Spleen (tissue), 11 donors: ENCODE results near the gene DNAJB6. TPM values are rescaled to one million over a fixed set of nuclear protein-coding genes. Genes with fewer than 3 reads are reported as not detected.

Experiments
- DNase-seq: peaks from one replicate; pipeline ENCODE4 v3.0.0-alpha.2; 2020
- H3K27ac ChIP-seq, 8 donors: fragments of 200-600 bp; sonication (generic) in 7 of 8; 1 replicate in 4 of 8; 2 replicates in 4 of 8; pipeline versions ENCODE4 v1.5.0 to v1.8.0; 2016 to 2021; ENCODE audit warnings: inconsistent platforms in 4 of 8, mild to moderate bottlenecking in 4 of 8, moderate library complexity in 1 of 8
- H3K27me3 ChIP-seq, 7 donors: fragments of 200-600 bp; sonication (generic) in 6 of 7; replicated peaks in 1 of 7; 1 replicate in 4 of 7; 2 replicates in 3 of 7; pipeline versions ENCODE4 v1.5.0 to v1.8.0; 2016 to 2021; ENCODE audit warnings: inconsistent platforms in 3 of 7, mild to moderate bottlenecking in 1 of 7
- H3K36me3 ChIP-seq, 6 donors: fragments of 200-600 bp; sonication (generic) in 5 of 6; 1 replicate in 4 of 6; 2 replicates in 2 of 6; pipeline versions ENCODE4 v1.5.0 to v1.8.0; 2016 to 2021; ENCODE audit warnings: inconsistent platforms in 2 of 6
- H3K4me1 ChIP-seq, 6 donors: fragments of 200-600 bp; sonication (generic) in 5 of 6; 1 replicate in 3 of 6; 2 replicates in 3 of 6; pipeline versions ENCODE4 v1.5.0 to v1.8.0; 2016 to 2021; ENCODE audit warnings: inconsistent platforms in 3 of 6
- H3K4me3 ChIP-seq, 8 donors: fragments of 200-600 bp; sonication (generic) in 7 of 8; 1 replicate in 4 of 8; 2 replicates in 4 of 8; pipeline versions ENCODE4 v1.5.0 to v1.8.0; 2016 to 2021; ENCODE audit warnings: inconsistent platforms in 4 of 8, mild to moderate bottlenecking in 4 of 8, moderate library complexity in 2 of 8
- H3K9me3 ChIP-seq, 8 donors: fragments of 200-600 bp; sonication (generic) in 7 of 8; 1 replicate in 4 of 8; 2 replicates in 4 of 8; pipeline versions ENCODE4 v1.5.0 to v1.8.0; 2016 to 2021; ENCODE audit warnings: inconsistent platforms in 4 of 8
- CTCF ChIP-seq, 11 experiments: fragments of 200-600 bp in 7 of 11; fragments of 450-650 bp in 4 of 11; sonication (generic) in 4 of 11; IDR thresholded peaks in 8 of 11; conservative IDR thresholded peaks in 3 of 11; 1 replicate in 7 of 11; 2 replicates in 4 of 11; pipeline versions ENCODE4 v1.4.0 to v1.8.0; 2016 to 2021; ENCODE audit warnings: antibody characterized with exemption in 11 of 11, inconsistent platforms in 4 of 11, mild to moderate bottlenecking in 1 of 11
- POLR2A ChIP-seq, 3 donors: fragments of 450-650 bp; IDR thresholded peaks; one replicate each; pipeline ENCODE4 v1.5.1; 2017; ENCODE audit warnings: antibody characterized with exemption in 3 of 3, mild to moderate bottlenecking in 1 of 3
- POLR2AphosphoS5 ChIP-seq, 3 donors: sonication (generic); formaldehyde crosslinking; IDR thresholded peaks; one replicate each; pipeline ENCODE4 v1.5.1; 2017; ENCODE audit warnings: antibody characterized with exemption in 3 of 3
- WGBS, 5 donors: extraction: QIAGEN DNeasy Blood & Tissue Kit in 3 of 5; methylation state at CpG; one replicate each; pipeline versions ENCODE4 v1.1.5 to v1.1.7; 2013 to 2018; 5-methylcytosine and 5-hydroxymethylcytosine counted together
- intact Hi-C: fragments of 100-400 bp; cut with DNase I; formaldehyde crosslinking; loops from one replicate; pipeline ENCODE4 v1.15.0; 2023; ENCODE audit warnings: low total_unique reads
- polyA plus RNA-seq, 3 donors: library from polyadenylated mRNA; stranded (reverse); fragments of 200-250 nt; gene quantifications; one replicate each; pipeline ENCODE4 v1.2.1, GENCODE V29; 2013
- total RNA-seq, 7 donors: library from RNA; depleted of rRNA in 3 of 7; stranded (reverse); fragments of >200 nt in 3 of 7; fragmentation: NEBNext Ultra II Directional in 4 of 7; extraction: Animal tissue kit (Norgen Biotek cat#: 25700) in 4 of 7; gene quantifications; one replicate each; pipeline versions ENCODE4 v1.1.0 to v1.2.1, GENCODE V29; 2016 to 2021
- donor health status: healthy with polysubstance abuse.
- donor health status: DM: no; HTN: no; CAD: no; lungs with moderate emphysema.
- donor health status: DM: no; HTN: no; CAD: no.
- donor health status: Bipolar disorder and iron deficiency.
- donor health status: healthy.
- donor health status: DM: no; HTN: no; CAD: no.
- donor health status: DM: yes; HTN: yes; CAD: no.

DNAJB6 gene
- total and polyA plus RNA-seq, 10 donors, result 37.7 to 115 (median 92.0) TPM

GRCh38 chr7:157461573-157462418 lies 125.0 kb downstream of the DNAJB6 start:
- Histone ChIP-seq H3K27me3 (peaks cover 0 to 49% (median 14%) of the 10 kb centered on the region in 7 donors), H3K27ac (no peak overlapping the region), H3K9me3 (no peaks in the 10 kb centered on the region), H3K4me1 (no peaks in the 10 kb centered on the region), H3K4me3 (no peak overlapping the region), H3K36me3 (no peaks in the 10 kb centered on the region)
- DNase-seq, result peak; percentile 53
- 55 to 71% (median 59%) methylated on average over 11 to 12 of the region's 12 CpGs for WGBS, 5 donors
- intact Hi-C loops, result no loop called here
- TF ChIP-seq POLR2AphosphoS5 (IDR thresholded peaks at IDR 0.05) (no peak), POLR2A (IDR thresholded peaks at IDR 0.05) (no peak), CTCF (IDR thresholded peaks at IDR 0.05 in 8 of 11, conservative IDR thresholded peaks at IDR 0.05 in 3 of 11) (no peak)

GRCh38 chr7:157462419-157462771 lies 125.6 kb downstream of the DNAJB6 start:
- DNase-seq, result peak; percentile 63
- Histone ChIP-seq H3K9me3 (no peaks in the 10 kb centered on the region), H3K27ac (no peak overlapping the region), H3K4me1 (no peaks in the 10 kb centered on the region), H3K4me3 (no peak overlapping the region), H3K27me3 (peaks cover 0 to 49% (median 14%) of the 10 kb centered on the region in 7 donors), H3K36me3 (no peaks in the 10 kb centered on the region)
- TF ChIP-seq POLR2AphosphoS5 (IDR thresholded peaks at IDR 0.05) (no peak), CTCF (IDR thresholded peaks at IDR 0.05 in 8 of 11, conservative IDR thresholded peaks at IDR 0.05 in 3 of 11) (no peak)
- intact Hi-C loops, result no loop called here
- 84 to 90% (median 84%) methylated on average over 20 of the region's 20 CpGs for WGBS, 5 donors

GRCh38 chr7:157462840-157463239 lies 126.0 kb downstream of the DNAJB6 start:
- Histone ChIP-seq H3K4me1 (no peaks in the 10 kb centered on the region), H3K9me3 (no peaks in the 10 kb centered on the region), H3K4me3 (no peak overlapping the region), H3K27ac (no peak overlapping the region), H3K27me3 (peaks cover 0 to 49% (median 11%) of the 10 kb centered on the region in 7 donors), H3K36me3 (no peaks in the 10 kb centered on the region)
- peak; percentile 29 for DNase-seq
- 66 to 74% (median 69%) methylated on average over 10 of the region's 10 CpGs for WGBS, 5 donors
- intact Hi-C loops, result no loop called here
- TF ChIP-seq POLR2AphosphoS5 (IDR thresholded peaks at IDR 0.05) (no peak), CTCF (IDR thresholded peaks at IDR 0.05 in 8 of 11, conservative IDR thresholded peaks at IDR 0.05 in 3 of 11) (no peak), POLR2A (IDR thresholded peaks at IDR 0.05) (no peak)

- Histone ChIP-seq H3K4me3 (no peak overlapping the region), H3K27ac (no peak overlapping the region), H3K36me3 (no peaks in the 10 kb centered on the region), H3K9me3 (no peaks in the 10 kb centered on the region), H3K27me3 (peaks cover 0 to 49% (median 11%) of the 10 kb centered on the region in 7 donors), H3K4me1 (no peaks in the 10 kb centered on the region)
- DNase-seq, result peak; percentile 6
- no peak for TF ChIP-seq POLR2A (IDR thresholded peaks at IDR 0.05)
- no peak for TF ChIP-seq CTCF (IDR thresholded peaks at IDR 0.05 in 8 of 11, conservative IDR thresholded peaks at IDR 0.05 in 3 of 11)
- 82 to 87% (median 83%) methylated on average over 12 of the region's 12 CpGs for WGBS, 5 donors
- intact Hi-C loops, result no loop called here
Observed at GRCh38 chr7:157463245-157463644, 126.4 kb downstream of the DNAJB6 start.
